Pons (tissue), 1 donor: ENCODE results near the gene SLCO3A1.
A peak's percentile ranks its signal among the peaks of the same experiment; 100 is the strongest.
"Not testable (repeated sequence)": the region's sequence is repeated elsewhere in the genome, so short reads cannot be mapped to it uniquely, and the experiment has no call there.

Source experiments
- DNase-seq: peaks from one replicate; pipeline ENCODE4 v3.0.0-alpha.2; 2016; ENCODE audit warnings: low spot score

The SLCO3A1 gene

GRCh38 chr15:92161039-92161670 lies 307.6 kb downstream of the SLCO3A1 start:
- no peak for DNase-seq

DNA sequence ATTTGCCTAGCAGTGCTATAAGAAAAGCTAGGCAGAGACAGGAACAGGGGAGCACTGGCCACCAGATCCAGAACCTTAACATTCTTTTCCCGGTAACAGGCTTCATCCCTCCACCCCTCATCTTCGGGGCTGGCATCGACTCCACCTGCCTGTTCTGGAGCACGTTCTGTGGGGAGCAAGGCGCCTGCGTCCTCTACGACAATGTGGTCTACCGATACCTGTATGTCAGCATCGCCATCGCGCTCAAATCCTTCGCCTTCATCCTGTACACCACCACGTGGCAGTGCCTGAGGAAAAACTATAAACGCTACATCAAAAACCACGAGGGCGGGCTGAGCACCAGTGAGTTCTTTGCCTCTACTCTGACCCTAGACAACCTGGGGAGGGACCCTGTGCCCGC lies 309.1 kb downstream of the SLCO3A1 start:
- DNase-seq = no peak

GRCh38 chr15:92163641-92164040 lies 310.1 kb downstream of the SLCO3A1 start:
- no peak for DNase-seq

- no peak for DNase-seq
These were observed 311.0 kb downstream of the SLCO3A1 start for GRCh38 chr15:92164327-92165000.

GRCh38 chr15:92165001-92165346 lies 311.5 kb downstream of the SLCO3A1 start:
- no peak for DNase-seq

- no peak for DNase-seq
These were observed 312.5 kb downstream of the SLCO3A1 start for GRCh38 chr15:92166029-92166428.

DNA sequence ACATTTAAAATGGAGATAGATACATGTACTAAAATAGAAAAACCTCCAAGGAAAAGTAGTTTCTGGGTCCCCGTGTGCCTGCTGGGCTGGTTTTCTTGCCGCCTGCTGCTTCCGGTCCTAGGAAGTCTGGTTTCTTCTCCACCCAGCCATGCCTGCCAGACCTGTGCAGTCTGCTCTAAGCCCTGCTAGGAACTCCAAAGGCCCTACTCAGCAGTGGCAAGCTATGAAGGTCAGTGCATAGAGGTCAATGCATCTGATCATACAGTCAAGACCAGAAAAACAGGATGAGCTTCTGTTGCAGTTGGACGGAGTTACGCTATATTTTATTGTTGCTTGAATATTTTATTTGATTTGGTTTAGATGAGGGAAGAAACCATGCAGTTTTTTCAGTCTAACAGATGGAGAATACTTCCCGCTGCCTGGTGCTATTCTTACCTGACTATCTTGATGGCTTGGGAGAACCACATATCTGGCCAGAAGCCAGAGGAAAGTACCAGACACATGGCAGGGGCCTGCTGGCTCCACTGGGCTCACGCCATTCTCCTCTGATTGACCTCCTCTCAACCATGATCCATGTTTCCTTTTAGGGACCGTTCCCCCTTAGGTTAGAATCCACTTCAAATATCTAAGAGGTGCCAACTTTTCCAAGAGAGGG lies 313.4 kb downstream of the SLCO3A1 start:
- DNase-seq = no peak

GRCh38 chr15:92167451-92167850 lies 313.9 kb downstream of the SLCO3A1 start:
- DNase-seq = no peak

GRCh38 chr15:92168066-92168683 lies 314.7 kb downstream of the SLCO3A1 start:
- no peak for DNase-seq

GRCh38 chr15:92170897-92171296 lies 317.4 kb downstream of the SLCO3A1 start:
- DNase-seq = no peak

- no peak for DNase-seq
These were observed 325.4 kb downstream of the SLCO3A1 start for GRCh38 chr15:92178911-92179310.

- no peak for DNase-seq
These were observed 330.6 kb downstream of the SLCO3A1 start for GRCh38 chr15:92184142-92184541.

DNA sequence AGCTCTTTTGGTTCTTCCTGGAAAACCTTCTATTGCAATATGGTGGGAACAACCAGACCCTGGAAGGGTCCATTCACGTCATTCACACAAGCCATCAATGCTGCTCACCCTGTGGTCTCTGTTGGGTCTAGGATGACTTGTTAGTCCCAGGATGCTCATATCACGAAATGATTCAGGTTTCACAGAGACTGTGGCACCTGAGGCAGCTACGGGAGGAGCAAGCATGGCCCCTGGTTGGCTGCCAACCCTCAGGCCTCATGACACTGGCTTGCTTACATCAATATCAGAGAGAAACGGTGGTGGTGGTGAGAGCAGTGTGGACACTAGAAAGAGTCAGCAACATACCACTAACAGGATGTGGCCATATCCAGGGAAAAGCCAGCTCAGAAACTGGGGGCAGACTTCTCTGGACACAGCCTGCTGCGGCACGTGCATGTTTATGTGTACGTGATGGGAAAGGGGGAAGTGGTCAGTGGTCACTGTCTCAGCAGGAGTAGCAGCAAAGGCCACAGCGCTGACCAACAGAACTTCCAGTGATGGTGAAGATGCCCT lies 331.2 kb downstream of the SLCO3A1 start:
- DNase-seq = no peak

DNA sequence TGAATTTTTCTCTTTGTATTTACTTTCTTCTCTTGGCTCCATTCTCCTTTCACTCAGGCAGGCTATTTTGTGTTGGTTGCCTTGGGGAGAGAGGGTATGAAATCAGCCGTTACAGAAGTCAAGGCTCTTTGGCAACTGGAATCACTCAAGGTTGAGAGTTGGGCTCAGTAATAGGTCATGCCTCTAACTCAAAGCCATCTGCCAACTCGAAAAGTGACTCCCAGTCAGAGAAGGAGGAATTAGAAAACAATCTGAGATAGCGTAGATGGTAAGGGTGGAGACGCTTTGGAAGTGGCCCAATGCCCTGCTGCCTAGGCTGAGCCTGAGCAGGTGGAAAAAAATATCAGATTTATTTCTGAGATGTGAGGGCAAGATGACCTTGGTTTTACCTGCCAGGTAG lies 334.5 kb downstream of the SLCO3A1 start:
- DNase-seq = no peak

- DNase-seq = no peak
These were observed 335.7 kb downstream of the SLCO3A1 start for GRCh38 chr15:92189166-92189565.

DNA sequence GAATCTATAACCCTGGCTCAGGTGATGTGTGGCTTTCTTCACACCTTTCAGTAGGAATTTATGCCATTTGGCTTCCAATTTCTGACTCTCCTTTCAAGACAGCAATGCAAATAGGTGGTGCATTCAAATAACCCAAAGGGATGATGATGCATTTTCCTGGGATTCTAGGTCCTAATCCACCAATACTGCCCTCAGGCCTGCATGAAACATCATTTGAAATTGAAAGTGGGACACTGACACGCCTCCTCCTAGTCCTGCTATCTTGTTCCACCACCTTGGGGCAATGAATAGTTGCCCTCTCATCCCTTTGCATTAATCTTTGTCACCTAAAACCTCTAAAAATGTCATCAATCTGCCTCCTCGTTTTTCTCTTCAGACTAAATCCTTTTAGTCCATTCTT lies 341.7 kb downstream of the SLCO3A1 start:
- DNase-seq = no peak

GRCh38 chr15:92196342-92196741 lies 342.8 kb downstream of the SLCO3A1 start:
- DNase-seq = no peak

DNA sequence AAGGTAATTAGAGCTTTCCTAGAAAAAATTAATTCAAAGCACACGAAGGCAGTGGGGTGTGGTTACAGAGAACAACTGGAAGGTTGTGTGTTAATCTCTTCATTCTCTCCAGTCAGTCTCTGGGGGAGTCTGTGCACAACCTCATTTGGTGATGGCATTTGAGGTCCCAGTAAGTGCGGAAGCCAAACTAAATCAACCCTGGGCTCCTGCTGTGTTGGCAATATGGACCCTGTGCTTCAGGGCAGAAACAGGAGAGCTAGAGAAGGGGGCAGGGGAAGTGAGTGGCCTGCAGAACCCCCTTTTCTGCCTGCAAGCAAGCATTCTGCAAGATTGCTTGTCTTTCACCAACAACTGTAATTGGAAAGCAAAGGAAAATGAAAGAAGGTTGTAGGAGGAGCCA lies 344.2 kb downstream of the SLCO3A1 start:
- no peak for DNase-seq

GRCh38 chr15:92200891-92201290 lies 347.4 kb downstream of the SLCO3A1 start:
- no peak for DNase-seq

DNA sequence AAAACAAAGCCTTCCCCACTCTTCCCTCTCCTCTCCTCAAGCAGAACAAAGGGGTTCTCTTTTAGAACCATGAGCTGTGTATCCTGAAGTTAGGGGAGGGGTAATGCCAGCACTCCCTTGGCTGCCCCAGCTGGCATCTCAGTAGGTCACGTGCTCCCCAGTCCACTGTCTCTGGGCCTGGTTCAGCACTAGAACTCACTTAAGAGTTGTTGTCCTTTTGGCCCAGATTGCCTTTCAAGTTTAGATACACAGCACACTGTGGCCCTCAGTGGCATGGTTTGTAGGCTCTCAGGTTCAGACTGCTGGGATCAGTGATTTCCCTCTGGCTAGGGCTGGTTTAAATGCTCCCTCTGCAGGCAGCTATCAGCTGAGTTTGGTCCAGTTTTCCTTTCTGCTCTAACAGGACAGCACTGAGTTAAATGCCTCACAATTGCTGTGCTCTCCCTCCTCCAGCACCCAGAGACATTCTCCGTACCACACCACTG lies 351.8 kb downstream of the SLCO3A1 start:
- peak; percentile 25 for DNase-seq

DNA sequence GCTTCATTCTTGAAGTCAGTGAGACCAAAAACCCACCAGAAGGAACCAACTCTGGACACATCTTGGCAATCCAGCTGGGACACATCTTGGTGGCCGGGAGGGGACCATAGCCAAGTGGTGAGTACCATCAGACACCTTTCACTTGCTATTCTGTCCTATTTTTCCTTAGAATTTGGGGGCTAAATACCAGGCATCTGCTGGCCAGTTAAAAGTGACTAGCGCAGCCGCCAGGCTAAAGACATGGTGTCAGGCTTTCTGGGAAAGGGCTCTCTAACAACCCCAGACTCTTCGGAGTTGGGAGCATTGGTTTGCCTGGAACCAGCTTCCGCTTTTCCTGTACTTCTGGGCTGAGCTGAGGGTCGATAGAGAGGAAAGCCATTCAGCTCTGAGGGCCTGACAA lies 354.1 kb downstream of the SLCO3A1 start:
- DNase-seq = not testable (repeated sequence)
